Left ventricle myocardium superior (tissue), 1 donor: ENCODE results near the gene GRID1. TPM values are rescaled to one million over a fixed set of nuclear protein-coding genes. Genes with fewer than 3 reads are reported as not detected.
"Not testable (repeated sequence)": the region's sequence is repeated elsewhere in the genome, so short reads cannot be mapped to it uniquely, and the experiment has no call there.

Experiments used
- ATAC-seq: fragments of 200-7000 bp; cut with Tn5 transposase; one replicate; pipeline ENCODE4 v1.9.1; 2020; ENCODE audit warnings: mild to moderate bottlenecking, moderate library complexity
- DNase-seq: peaks from one replicate; pipeline ENCODE4 v3.0.0-alpha.2; 2020
- intact Hi-C: fragments of 100-400 bp; cut with micrococcal nuclease; formaldehyde crosslinking; loops from one replicate; pipeline ENCODE4 v1.11.0; 2022
- total RNA-seq: library from RNA; stranded (reverse); fragmentation: NEBNext Ultra II Directional; extraction: Animal tissue kit (Norgen Biotek cat#: 25700); gene quantifications from one replicate; pipeline ENCODE4 v1.2.1, GENCODE V29; 2021
- donor health status: DM: no; HTN: yes; CAD: no; lungs with severe emphysema.

The GRID1 gene
- total RNA-seq, 1 donor from 2014 or later, result 2.4 TPM

DNA sequence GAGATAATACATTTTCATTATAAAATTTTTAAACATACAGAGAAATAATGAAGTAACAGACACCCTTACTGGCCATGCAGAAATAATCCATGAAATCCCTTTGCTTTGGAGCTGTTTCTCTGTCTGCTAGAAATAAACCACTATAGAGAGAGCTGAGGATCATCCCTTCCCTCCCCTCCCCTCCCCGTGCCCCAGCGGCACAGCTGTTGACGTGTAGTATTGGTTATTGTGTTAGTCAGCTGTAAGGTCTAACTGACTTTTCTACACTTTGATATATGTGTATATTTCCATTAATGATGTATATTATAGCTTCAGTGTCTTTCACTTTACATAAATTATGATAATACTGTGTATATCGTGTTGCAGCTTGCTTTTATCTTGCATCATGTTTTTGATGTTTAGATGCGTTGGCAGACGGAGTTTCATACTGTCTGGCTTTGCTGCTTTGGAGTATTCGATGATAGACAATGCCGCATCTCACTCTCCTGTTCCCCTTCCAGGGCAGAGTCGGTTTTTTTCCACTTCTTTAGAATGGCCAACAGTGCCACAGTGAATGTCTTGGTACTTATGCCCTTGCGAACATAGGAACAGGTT, 27.4 kb upstream of the GRID1 start:
- ATAC-seq (no peak), DNase-seq (no peak)
- intact Hi-C loops, result no loop called here

DNA sequence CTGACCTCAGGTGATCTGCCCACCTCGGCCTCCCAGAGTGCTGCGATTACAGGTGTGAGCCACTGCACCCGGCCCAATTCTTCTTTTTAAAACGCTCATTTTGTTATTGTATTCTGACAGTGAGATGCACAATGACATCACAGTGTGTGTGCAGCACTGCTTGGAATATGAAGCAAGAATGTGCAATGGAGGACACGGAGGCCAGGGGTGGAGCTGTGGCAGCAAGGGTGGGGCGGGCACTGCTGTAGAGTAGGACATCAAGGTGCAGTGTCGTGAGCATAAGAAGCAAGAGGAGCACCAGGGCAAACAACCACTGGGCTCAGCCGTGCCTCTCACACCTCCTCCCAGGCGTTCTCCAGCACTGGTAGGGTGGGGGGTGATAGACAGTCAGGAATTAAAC, 26.8 kb upstream of the GRID1 start:
- ATAC-seq (no peak), DNase-seq (no peak)
- intact Hi-C loops, result no loop called here

DNA sequence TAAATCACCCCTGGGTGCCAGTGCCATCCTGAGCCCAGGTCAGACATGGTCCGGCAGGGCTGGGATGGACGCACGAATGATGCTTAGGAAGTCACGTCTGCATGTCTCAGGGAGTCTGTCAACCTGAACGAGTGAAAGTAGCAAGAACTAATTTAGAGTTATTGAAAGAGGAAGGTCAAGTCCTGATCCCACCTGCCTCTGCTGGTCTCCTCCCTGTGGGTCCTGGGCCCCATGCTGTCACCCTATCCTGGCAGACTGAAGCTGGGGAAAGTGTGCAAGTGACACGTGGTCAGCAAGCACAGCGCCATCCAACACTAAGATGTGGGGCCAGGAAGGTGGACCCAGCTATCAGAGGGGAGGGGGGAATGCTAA, 26.1 kb upstream of the GRID1 start:
- intact Hi-C loops, result no loop called here
- no peak for ATAC-seq
- DNase-seq, result no peak

DNA sequence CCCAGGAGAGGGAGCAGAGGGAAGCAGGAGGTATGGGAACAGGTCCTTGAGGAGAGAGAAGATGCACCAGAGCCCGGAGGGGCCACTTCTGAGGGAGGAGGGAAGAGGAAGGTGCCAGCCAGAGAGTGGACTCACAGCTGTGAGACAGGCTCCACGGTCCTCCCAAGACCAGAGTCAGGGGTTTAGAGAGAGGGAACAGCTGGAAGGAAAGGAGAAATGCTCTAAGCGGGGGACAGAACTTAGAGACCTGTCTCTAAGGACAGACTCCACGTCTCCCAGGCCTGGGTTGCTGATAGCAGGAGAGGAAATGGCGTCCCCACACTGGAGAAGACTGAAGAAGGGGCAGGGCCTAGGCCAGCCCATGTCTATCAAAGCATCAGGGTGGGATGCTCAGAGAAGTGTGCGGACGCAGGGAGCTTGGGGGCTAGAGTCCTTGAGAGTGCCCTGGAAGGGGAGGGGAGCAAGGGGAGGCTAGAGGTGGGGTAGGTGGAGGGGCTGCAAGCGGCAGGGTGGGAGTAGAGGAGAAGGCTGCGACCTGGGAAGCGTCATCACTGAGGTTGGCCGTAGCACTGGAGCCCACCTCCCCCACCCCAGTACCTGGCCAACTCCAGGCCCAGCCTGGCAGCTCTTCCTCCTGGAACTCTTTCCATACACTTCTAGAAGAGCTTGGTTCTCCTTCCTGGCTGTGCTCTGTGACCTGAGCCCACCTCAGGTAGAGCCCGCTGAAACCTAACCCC, 25.6 kb upstream of the GRID1 start:
- ATAC-seq, result no peak
- intact Hi-C loops, result no loop called here
- DNase-seq, result no peak

DNA sequence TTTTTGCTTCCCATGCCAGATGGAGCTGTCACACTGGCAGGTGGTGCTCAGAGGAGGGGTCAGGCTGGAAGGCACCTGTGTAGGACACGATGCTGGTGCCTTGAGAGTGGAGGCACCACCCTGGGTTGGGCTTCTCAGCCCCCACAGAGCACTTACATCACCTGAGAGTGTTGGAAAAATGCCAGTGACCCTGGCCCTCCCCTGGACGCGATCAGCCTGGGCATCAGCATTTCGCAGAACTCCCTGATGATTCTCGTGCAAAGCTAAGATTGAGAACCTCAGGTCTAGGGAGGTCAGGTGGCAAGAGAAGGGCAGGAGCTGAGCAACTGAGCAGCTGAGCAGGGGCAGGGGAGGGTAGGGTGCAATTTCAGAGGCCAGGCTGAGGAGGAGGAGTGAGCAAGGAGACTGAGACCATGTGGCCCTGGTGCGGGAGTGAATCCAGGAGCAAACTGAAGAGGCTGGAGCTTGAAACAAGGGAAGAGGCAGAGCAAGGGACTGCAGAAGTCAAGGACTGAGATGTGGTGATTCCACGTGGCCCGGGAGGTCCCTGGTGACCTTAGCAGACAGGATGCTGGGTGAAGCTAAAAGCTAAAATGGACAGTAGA, 24.7 kb upstream of the GRID1 start:
- ATAC-seq (no peak), DNase-seq (no peak)
- intact Hi-C loops, result no loop called here

DNA sequence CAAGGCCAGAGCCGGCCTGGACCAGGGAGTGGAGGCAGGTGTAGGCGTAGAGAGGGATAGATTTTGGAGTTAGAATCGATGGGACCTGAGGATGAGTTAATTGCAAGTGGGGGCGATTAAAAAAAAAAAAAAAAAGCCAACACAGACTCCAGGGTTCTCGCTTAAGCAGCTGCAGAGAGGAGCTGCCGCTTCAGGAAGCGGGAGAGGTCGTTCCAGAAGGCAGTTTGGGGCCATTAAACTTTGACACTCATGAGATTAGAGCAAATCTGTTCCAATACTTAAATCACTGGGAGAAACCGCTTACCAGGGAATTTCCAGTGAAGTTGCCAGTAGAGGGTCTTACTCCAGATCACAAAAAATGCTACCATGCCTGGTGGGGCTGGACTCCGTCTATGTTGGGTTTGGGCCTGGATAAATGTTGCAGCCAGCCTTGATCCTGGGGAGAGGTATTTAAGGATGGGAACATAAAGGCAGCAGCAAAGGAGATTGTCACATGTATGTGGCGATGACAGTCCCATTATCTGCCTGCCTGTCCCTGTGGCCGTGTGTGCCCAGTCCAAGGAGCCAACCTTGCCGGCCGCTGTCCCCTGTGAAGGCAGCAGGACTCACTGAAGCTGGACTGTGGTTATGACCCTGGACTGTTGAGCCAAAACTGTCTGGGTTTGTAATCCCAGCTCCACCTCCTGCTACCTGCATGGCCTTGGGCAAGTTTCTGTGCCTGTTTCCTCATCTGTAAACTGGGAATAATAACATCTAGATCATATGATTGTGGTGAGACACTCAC, 23.9 kb upstream of the GRID1 start:
- ATAC-seq (no peak), DNase-seq (no peak)
- intact Hi-C loops, result no loop called here

DNA sequence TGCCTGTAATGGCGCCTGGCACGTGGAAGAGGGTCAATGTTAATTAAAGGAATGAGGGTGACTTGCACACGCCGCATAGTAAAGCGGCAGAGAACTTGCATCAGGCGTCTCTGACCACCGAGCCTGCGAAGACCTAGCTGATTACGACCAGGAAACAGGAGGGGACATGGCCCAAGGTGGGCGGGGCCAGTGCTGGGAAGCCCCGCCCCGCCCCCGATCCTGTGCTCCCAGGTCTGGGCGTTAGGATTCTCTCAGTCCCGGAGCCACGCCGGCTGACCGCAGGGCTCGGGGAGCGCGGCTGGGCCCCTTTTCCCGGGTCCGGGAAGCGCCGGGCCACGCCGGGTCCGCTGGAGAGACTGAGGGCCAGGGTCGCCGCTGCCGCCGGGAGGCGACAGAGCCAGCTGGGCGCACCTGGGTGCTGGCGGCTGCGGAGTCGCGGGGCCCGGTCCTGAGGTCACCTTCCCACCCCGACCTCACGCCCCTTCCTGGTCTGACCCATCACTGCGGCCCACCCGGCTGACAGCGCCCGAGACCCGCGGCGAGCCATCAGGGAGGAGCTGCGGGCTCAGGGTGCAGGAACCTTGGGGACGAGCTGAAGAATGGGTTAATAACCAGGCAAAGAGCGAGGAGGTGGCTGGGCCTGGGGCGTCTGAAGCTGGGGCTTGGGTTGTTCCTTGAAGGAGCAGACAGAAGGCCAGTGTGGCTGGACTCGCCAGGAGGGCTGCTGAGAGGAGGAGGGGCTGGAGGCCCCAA, 23.0 kb upstream of the GRID1 start:
- ATAC-seq, result peak; percentile 64
- intact Hi-C loops, result no loop called here
- no peak for DNase-seq

DNA sequence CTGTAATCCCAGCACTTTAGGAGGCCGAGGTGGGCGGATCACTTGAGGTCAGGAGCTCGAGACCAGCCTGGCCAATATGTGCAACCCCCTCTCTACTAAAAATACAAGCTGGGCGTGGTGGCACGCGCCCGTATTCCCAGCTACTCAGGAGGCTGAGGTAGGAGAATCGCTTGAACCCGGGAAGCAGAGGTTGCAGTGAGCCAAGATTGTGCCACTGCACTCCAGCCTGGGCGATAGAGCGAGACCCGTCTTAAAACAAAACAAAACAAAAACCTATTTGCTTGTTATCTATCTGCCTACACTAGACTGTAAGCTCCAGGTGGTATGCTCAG, 22.5 kb upstream of the GRID1 start:
- DNase-seq, result not testable (repeated sequence)

DNA sequence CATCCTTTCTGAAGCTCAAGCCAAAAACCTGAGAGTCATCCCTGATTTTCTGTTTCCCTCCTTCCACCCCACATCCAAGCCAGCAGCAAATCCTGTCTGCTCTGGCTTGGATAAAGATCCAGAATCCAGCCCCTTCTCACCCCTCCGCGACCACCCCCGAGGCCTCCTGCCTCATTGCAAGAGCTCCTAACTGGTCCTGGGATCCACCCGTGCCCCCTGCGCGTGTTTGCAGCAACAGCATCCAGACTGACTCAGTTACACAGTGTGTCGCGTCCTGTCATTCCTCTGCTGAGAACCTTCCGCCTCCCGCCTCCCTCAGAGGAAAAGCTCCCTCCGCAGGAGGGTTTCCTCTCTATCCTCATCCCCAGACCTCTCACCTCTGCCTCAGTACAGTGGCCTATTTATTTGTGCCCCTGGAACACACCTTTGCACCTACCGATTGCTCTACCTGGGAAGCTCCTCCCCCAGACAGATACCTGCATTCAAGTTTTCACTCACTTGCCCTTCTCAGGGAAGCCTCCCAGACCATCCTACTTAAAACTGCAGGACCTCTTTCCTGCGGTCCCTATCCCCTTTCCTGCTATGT, 21.6 kb upstream of the GRID1 start:
- intact Hi-C loops, result no loop called here
- ATAC-seq (no peak), DNase-seq (no peak)

More for the DNA sequence above, 22.5 kb upstream of the GRID1 start:
- ATAC-seq, intact Hi-C loops: not testable (repeated sequence)

DNA sequence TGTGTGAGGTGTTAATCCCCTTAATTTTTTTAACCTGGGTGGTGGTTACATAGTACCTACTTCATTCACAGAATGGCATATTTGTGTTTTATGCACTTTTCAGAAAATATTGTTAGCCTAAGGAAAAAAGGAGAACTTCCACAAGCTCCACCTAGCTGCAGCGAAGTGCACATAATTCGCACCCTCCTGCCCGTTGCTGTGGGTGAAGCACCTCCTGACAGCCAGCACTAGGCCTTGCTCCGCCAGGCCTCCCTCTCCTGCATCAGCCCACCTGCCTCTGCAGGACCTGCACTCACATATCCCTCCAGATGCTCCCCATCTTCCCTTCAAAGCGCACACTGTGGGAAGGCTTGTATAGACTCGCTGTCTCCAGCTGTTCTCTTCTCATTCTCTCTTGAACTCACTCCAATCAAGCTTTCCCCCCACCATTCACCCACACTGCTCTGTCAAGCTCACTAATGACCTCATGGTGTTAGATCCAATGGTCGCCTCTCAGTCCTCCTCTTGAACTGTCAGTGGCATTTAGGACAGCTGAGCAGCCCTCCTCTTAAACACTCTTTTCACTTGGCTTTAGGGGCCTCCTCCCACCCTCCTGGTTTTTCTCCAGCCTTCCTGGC, 20.7 kb upstream of the GRID1 start:
- DNase-seq, result no peak
- intact Hi-C loops, result no loop called here
- no peak for ATAC-seq

DNA sequence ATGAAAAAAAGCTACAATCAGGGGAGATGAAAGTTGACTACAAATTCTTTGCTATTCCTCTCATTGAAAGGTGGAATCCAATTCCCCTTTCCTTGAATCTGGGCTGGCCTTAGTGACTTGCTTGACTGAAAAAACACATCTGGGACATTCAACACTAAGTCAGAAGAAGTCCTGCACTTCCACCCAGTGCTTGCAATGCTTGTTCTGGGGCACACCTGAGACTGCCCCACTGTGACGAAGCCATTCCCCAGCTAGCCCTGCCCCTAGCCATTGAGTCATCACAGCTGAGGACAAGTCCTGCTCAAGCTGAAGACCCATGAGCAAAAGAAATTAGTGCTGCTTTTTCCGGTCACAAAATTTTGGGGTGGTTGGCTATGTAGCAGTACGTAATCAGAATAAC, 19.2 kb upstream of the GRID1 start:
- DNase-seq (no peak), ATAC-seq (no peak)
- intact Hi-C loops, result no loop called here

DNA sequence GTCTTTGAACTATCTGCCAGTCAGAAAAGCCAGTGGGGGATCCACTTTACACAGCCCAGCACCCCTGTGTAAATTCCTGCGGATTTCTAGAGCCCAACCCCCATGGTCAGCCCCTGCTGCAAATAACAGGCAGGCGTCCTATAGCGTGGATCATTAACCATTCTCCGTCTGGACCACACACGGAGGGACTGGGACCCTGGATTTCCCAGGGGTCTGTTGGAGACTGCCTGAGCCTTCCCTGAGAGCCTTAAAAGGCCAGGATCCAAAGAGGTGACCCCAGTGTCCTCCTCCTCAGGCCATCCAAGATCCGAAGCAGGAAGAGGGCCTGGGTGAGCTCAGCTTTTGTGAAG, 11.2 kb upstream of the GRID1 start:
- DNase-seq, result no peak
- no peak for ATAC-seq
- intact Hi-C loops, result loop anchor here (10.0 kb wide), 1 partner anchor 833 kb away; no protein-coding TSS in a partner anchor

DNA sequence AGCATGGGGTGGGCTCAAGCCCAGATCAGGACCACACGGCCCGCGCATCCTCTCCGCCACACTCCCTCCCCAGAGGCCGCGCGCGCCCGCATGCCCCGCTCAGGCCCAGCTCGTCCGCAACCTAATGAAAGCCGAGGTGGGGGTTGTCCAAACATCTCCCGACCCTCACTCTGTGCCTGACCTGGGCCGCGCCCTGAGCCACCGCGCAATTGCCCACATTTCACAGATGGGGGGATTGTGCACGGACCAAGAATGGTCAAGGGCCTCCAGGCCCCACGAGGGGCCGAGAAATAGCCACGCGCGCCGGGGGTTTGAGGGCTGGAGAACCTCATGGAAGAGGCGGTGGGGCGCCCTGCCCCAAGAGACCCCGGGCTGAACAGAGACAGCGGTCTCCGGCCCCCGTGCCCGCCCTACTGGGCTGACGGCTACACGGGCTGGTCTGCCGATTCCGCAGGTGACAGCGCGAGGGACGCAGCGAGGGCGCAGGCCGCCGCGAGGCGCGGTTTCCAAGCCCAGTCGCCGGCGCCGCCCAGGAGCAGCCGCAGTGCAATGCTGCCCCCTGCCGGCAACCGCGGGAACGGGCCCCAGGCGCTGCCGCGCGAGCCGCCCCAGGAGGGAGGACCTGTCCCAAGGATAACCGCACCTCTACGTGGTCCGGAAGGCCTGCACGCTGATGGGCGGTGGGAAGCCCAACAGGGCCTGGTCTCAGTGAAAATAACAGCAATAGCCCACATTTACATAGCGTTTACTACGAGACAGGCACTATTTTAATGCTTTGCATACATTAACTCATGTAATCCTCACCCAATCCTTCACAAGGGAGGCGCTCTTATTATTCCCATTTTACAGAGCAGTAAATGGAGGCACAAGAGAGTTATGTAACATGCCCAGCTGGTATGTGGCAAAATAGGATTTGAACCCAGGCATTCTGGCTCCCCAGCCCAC, 10.5 kb upstream of the GRID1 start:
- intact Hi-C loops, result loop anchor here (10.0 kb wide), 1 partner anchor 832 kb away; no protein-coding TSS in a partner anchor
- peak; percentile 86 for DNase-seq
- ATAC-seq, result peak; percentile 96

DNA sequence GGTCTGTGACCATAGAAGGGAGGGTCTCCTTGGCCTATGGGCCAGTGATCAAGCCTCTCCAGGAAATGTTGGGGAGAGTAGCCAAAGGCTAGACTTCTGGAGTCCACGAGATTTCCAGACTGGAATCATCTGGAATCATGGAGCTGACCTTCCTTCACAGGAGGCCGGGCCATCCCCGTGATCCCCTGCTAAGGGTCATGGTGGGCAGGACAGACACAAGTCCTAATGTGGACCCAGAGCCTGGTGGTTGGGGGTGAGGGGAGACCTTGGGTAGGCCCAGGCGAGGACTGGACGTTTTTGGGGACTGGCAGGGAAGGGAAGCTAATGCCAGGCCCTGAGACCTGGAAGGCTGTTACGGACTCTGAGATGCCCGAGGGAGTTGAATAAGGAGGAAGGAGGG, 9.8 kb upstream of the GRID1 start:
- ATAC-seq, result no peak
- no peak for DNase-seq
- intact Hi-C loops, result loop anchor here (10.0 kb wide), 1 partner anchor 832 kb away; no protein-coding TSS in a partner anchor

DNA sequence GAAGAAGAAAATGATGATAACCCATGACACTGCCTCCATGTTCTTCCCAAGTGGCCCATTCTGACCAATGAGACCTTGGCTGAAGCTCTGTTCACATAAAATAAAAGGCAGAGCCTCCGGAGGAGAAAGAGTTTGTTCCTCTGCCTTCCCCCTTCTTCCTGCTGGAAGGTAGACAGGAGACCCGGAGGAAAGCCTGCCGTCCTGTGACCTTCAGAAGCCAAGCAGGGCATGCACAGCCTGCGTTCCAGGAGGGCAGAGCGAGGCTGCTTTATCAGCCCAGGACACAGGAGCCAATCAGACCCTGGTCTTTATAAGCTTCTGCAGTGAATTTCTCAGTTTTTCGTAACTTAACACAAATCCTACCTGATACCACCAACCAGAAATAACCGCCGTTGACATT, 8.6 kb upstream of the GRID1 start:
- intact Hi-C loops, result loop anchor here (10.0 kb wide), 1 partner anchor 830 kb away; no protein-coding TSS in a partner anchor
- DNase-seq (no peak), ATAC-seq (no peak)

DNA sequence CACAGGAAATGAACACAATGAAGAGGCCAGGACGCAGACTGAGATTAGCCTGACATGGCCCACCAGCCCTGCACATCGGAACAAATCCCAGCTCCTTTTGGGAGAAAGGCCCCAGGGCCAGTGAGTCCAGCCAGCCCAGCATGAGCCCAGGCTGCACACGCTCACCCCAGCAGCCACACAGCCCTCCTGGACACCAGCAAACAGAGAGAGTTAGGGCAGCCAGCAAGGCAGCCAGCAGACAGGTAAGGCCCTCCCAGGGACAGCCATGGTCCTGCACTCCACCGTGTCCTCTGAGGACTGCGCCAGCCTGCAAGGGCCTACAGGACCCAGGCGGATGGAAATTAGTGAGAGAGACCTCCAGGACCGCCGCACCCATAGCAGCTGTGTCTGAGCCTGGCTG, 8.1 kb upstream of the GRID1 start:
- intact Hi-C loops, result loop anchor here (10.0 kb wide), 1 partner anchor 830 kb away; no protein-coding TSS in a partner anchor
- no peak for ATAC-seq
- DNase-seq, result no peak

DNA sequence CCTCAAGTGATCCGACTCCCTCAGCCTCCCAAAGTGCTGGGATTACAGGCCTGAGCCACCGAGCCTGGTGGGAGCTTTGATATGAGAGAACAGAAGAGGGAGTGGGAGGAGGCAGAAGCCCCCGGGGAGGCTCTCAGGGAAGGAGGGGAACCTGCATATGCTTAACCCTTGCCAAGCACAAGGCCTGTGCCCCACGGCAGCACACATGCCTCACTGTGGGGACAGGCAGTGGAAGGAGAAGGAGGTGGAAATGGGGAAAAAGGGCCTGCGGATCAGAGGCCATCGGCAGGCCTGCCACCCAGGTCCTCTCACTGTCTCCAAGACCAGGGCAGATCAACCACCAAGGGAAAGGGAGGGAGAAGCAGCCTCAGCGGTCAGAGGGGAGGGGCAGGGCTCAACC, 7.2 kb upstream of the GRID1 start:
- intact Hi-C loops, result loop anchor here (10.0 kb wide), 1 partner anchor 829 kb away; no protein-coding TSS in a partner anchor
- no peak for ATAC-seq

More for the DNA sequence above, 7.2 kb upstream of the GRID1 start:
- DNase-seq, result no peak
